H1 (cell line): ENCODE measurements around the gene SLC11A1. TPM values are rescaled to one million over a fixed set of nuclear protein-coding genes. Genes with fewer than 3 reads are reported as not detected.

Source experiments
- ATF2 ChIP-seq: IDR thresholded peaks from 2 replicates; pipeline ENCODE4 v1.6.1; 2012; ENCODE audit warnings: low read length, inconsistent platforms
- BCL11A ChIP-seq, 2 experiments: IDR thresholded peaks; one replicate each; pipeline ENCODE4 v1.6.1; 2011; ENCODE audit warnings: low read depth in 2 of 2, low read length in 2 of 2, mild to moderate bottlenecking in 2 of 2
- CREB1 ChIP-seq: IDR thresholded peaks from 2 replicates; pipeline ENCODE4 v1.6.1; 2012; ENCODE audit warnings: inconsistent platforms
- GABPA ChIP-seq: IDR thresholded peaks from 2 replicates; pipeline ENCODE4 v1.6.1; 2011; ENCODE audit warnings: mild to moderate bottlenecking, low read length, moderate library complexity, borderline replicate concordance; ENCODE audit not compliant: insufficient read depth
- KDM4A ChIP-seq: IDR thresholded peaks from one replicate; pipeline ENCODE4 v1.7.1; 2012; ENCODE audit warnings: low read depth, mild to moderate bottlenecking, moderate library complexity, low read length, inconsistent platforms; ENCODE audit not compliant: severe bottlenecking
- MAX ChIP-seq: IDR thresholded peaks from 2 replicates; pipeline ENCODE4 v1.6.1; 2012; ENCODE audit warnings: inconsistent platforms
- POLR2A ChIP-seq, 2 experiments: IDR thresholded peaks; 1 replicate in 1 of 2; 2 replicates in 1 of 2; pipeline ENCODE4 v1.6.1; 2011; ENCODE audit warnings: low read depth in 2 of 2, low read length in 2 of 2, mild to moderate bottlenecking in 2 of 2; ENCODE audit errors: control extremely low read depth in 1 of 2
- SRF ChIP-seq: IDR thresholded peaks from 2 replicates; pipeline ENCODE4 v1.6.1; 2011; ENCODE audit warnings: mild to moderate bottlenecking, low read depth, low read length, moderate library complexity
- polyA plus RNA-seq, 7 experiments: library from polyadenylated mRNA; depleted of rRNA in 3 of 7; stranded (reverse) in 5 of 7; unstranded in 2 of 7; fragments of >200 nt in 5 of 7; fragments of 200-250 nt in 2 of 7; gene quantifications; 1 replicate in 5 of 7; 2 replicates in 1 of 7; 4 replicates in 1 of 7; pipeline versions ENCODE4 v1.2.1 to v1.2.3, GENCODE V29; 2011 to 2013; ENCODE audit warnings: missing spikeins in 2 of 7, mixed read lengths in 2 of 7
- total RNA-seq: library from RNA; stranded (reverse); fragmentation: NEBNext Ultra II Directional; extraction: Animal tissue kit (Norgen Biotek cat#: 25700); gene quantifications from 2 replicates; pipeline ENCODE4 v1.2.1, GENCODE V29; 2021

The SLC11A1 gene
- total and polyA plus RNA-seq, 2 of the 8 experiments (the other 6 are each of a cell fraction or from before 2014, with no cell fraction given), result 0.20 to 0.43 TPM

- no peak for TF ChIP-seq ATF2
- no peak for TF ChIP-seq GABPA
- TF ChIP-seq CREB1, result no peak
- TF ChIP-seq POLR2A (IDR thresholded peaks at IDR 0.05; ENCODE audit: control extremely low read depth in 1 of 2, low read depth in 2 of 2, low read length in 2 of 2), result no peak
- no peak for TF ChIP-seq BCL11A (IDR thresholded peaks at IDR 0.05; ENCODE audit: low read depth in 2 of 2, low read length in 2 of 2)
- no peak for TF ChIP-seq MAX
- TF ChIP-seq SRF, result no peak
- TF ChIP-seq KDM4A, result no peak
Observed at GRCh38 chr2:218344755-218345417, 37.2 kb upstream of the SLC11A1 start (continued).
